ENCODE measurements around the gene TRAPPC10.

Gene TRAPPC10

DNA sequence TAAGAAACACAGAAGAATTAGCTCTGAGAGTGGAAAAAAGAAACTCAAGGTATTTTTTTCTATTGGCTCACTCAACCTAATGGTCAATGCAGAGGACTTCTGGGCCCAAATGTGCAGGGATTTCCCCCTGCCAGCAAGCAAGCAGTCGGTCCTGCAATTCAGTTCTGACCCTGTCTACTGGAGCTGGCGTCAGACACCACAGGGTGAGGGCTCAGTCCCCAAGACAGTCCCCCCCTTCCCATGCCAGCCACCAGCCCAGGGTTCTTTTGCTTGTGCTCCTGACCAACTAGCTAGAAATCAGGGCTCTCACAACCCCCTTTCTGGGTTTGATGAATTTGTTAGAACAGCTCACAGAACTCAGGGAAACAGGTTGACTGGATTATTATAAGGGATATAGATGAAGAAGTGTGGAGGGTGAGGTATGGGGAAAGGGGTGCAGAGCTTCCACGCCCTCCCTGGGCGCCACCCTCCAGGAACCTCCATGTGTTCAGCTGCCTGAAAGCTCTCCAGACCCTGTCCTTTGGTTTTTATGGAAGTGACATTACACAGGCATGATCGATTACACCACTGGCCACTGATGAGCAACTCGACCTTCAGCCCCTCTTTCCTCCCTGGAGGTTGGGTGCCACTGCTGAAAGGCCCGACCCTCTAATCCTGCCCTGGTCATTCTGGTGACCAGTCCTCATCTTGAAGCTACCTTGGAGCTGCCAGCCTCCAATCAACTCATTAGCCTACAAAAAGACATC lies 72.6 kb downstream of the TRAPPC10 start:
- no peak for DNase-seq (ENCODE audit: low read depth)
- TF ChIP-seq, protein P1, sequence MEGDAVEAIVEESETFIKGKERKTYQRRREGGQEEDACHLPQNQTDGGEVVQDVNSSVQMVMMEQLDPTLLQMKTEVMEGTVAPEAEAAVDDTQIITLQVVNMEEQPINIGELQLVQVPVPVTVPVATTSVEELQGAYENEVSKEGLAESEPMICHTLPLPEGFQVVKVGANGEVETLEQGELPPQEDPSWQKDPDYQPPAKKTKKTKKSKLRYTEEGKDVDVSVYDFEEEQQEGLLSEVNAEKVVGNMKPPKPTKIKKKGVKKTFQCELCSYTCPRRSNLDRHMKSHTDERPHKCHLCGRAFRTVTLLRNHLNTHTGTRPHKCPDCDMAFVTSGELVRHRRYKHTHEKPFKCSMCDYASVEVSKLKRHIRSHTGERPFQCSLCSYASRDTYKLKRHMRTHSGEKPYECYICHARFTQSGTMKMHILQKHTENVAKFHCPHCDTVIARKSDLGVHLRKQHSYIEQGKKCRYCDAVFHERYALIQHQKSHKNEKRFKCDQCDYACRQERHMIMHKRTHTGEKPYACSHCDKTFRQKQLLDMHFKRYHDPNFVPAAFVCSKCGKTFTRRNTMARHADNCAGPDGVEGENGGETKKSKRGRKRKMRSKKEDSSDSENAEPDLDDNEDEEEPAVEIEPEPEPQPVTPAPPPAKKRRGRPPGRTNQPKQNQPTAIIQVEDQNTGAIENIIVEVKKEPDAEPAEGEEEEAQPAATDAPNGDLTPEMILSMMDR (IDR thresholded peaks at IDR 0.05; ENCODE audit: control insufficient read depth, extremely low read depth, insufficient read depth) = no peak
- H3K4me3 ChIP-seq (ENCODE audit: low read depth, low read length) = no peak overlapping the region

DNA sequence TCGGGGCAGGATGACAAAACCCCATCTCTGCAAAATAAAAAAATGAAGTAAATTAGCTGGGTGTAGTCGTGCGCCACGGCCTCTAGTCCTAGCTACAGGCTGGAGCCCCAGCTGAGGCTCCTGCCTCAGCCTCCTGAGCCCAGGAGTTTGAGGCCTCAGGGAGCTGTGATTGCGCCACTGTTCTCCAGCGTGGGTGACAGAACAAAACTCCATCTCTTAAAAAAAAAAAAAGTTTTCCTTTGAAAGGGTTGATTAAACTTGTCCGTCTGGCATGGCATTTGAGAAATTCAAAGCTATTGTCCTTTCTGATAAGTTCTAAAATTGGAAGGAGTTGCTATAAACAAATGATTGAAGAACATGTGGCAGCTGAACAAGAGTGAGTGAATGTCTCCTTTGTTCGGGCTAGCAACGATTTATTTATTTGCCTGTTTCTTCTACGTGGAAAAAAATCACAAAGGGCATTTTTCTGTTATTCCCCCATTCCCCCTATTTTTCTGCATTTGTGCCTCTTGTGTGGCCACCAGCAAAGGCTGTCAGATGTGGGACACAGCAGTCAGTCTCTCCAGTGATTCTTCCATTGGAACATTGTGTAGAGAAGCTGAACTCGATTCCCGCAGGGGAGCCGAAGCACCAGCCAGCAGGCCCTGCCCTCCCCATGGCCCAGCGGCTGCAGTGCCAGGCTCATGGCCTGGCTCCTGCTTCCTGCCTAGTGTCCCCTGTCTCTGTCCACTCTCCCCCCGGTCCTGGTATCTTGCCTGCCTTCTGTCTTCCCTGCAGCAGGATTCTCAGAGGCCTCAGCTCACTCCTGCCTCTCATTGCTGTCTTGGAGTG lies 73.6 kb downstream of the TRAPPC10 start:
- no peak overlapping the region for H3K4me3 ChIP-seq (ENCODE audit: low read depth, low read length)
- no peak for DNase-seq (ENCODE audit: low read depth)
- TF ChIP-seq, protein P1 (IDR thresholded peaks at IDR 0.05; ENCODE audit: control insufficient read depth, extremely low read depth, insufficient read depth) = no peak

DNA sequence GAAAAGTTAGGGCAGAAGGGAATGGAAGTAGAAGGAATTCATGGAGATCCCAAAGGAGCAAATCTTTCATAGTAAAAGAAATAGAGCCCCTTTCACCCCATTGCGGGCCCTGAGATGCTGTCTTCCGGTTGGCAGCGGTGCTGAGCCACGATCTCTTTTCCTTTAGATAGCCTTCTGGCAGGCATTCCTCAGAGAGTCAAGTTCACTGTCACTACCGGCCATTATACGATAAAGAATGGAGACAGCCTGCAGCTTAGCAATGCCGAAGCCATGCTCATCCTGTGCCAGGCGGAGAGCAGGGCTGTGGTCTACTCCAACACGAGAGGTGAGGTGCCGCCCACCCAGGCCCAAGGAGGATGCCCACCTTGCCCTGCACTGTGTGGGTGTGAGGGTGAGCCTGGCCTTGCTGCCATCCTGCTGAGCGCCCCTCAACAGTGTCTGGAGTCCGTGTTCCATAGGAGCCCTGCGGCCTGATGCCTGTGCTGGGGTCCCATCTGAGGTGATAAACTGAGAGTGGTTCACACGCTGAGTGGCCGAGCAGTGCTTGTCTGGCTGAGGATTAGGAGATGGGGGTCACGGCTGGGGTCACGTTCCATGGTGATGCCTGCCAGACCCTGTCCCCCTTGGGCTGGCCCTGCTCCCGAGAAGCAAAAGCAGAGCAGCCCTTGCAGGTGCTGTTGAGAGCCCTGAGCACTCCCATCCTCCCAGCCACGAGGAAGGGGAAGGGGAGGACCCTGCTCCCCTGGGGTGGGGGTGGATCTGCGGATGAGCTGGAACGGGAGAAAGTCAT lies 74.7 kb downstream of the TRAPPC10 start:
- no peak overlapping the region for H3K4me3 ChIP-seq (ENCODE audit: low read depth, low read length)
- TF ChIP-seq, protein P1 (IDR thresholded peaks at IDR 0.05; ENCODE audit: control insufficient read depth, extremely low read depth, insufficient read depth) = no peak
- no peak for DNase-seq (ENCODE audit: low read depth)

DNA sequence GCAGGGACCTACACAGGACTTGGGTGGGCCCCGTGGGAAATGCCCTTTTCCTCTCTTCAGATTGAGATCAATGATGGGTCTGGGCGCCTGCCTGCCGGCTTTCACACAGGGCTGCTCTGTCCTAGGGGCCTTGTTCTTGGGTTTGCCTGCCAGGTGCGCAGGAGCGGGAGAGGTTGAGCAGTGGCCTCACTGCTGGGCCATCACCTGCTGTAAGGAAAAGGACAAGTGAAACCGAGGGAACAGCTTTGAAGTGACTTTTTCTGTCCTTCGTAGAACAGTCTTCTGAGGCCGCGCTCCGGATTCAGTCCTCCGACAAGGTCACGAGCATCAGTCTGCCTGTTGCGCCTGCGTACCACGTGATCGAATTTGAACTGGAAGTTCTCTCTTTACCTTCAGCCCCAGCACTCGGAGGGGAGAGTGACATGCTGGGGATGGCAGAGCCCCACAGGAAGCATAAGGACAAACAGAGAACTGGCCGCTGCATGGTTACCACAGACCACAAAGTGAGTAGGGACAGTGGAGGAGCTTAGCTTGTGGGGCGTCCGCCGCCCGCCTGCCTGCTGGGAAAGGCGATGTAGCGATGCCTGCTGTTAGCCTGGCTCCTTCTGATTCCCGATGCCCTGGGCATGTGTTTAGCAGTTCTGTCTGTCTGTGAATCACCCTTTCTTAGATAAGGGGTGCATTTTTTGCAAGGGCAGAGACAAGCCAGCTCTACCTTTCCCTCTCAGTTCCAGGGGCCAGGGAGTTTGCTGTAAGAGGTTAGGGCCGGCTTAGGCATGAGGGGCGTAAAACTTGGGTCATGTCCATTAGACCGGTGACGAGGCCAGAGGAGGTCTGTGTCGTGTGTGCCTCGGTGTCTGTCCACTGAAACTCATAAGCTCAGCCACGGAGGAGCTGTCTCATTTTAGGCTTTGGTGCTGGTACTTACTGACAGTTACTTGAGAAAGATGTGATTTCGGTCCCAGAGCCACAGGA lies 75.6 kb downstream of the TRAPPC10 start:
- H3K4me3 ChIP-seq (ENCODE audit: low read depth, low read length) = no peak overlapping the region
- DNase-seq (ENCODE audit: low read depth) = no peak
- TF ChIP-seq, protein P1 (IDR thresholded peaks at IDR 0.05; ENCODE audit: control insufficient read depth, extremely low read depth, insufficient read depth) = no peak

DNA sequence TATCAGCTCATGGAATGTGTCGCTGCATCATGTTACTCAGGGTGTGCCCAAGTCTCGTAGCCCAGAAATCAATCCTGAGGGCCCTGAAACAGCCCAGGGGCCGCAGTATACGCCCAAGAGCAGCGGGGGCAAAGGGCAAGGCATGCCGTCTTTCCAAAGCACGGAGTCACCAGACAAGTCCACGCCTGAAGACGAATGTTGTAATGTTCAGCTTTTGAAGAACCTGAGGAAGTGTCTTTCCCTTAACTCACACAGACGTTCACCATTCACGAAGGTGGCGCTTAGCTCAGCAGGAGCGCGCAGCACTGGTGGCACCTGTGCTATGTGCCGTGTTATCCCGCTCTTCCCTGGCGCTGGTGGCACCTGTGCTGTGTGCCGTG lies 76.3 kb downstream of the TRAPPC10 start:
- no peak for DNase-seq (ENCODE audit: low read depth)
- TF ChIP-seq, protein P1 (IDR thresholded peaks at IDR 0.05; ENCODE audit: control insufficient read depth, extremely low read depth, insufficient read depth) = no peak
- H3K4me3 ChIP-seq (ENCODE audit: low read depth, low read length) = no peak overlapping the region

All from LNCaP clone FGC (cell line).